Thyroid gland (tissue), 4 donors: Measurements from ENCODE around the gene IGFBP2.

Experiments used
- CTCF ChIP-seq, 6 experiments: fragments of 200-600 bp in 3 of 6; fragments of 450-650 bp in 3 of 6; sonication (generic) in 3 of 6; IDR thresholded peaks; one replicate each; pipeline ENCODE4 v1.5.1; 2016 to 2019; ENCODE audit warnings: antibody characterized with exemption in 6 of 6, mild to moderate bottlenecking in 2 of 6, inconsistent platforms in 1 of 6, moderate library complexity in 1 of 6
- POLR2A ChIP-seq, 2 donors: fragments of 450-650 bp; IDR thresholded peaks; one replicate each; pipeline ENCODE4 v1.6.1; 2017; ENCODE audit warnings: antibody characterized with exemption in 2 of 2, mild to moderate bottlenecking in 2 of 2, moderate library complexity in 1 of 2

GRCh38 chr2:216622526-216622925 lies 10.7 kb upstream of the IGFBP2 start:
- no peak for TF ChIP-seq CTCF (IDR thresholded peaks at IDR 0.05)
- no peak for TF ChIP-seq POLR2A (IDR thresholded peaks at IDR 0.05)
